Measurements from ENCODE around the gene CDH11. TPM values are rescaled to one million over a fixed set of nuclear protein-coding genes. Genes with fewer than 3 reads are reported as not detected.

The CDH11 gene
- total and polyA plus RNA-seq, 2 donors (not counting 1 experiment from before 2014, with no cell fraction given) = 220 to 335 TPM

GRCh38 chr16:65054457-65054856 lies 67.4 kb downstream of the CDH11 start:
- H3K4me3 ChIP-seq (replicated peaks in 1 of 4; ENCODE audit: control extremely low read depth in 1 of 4, insufficient read depth in 1 of 4, low read depth in 3 of 4, low read length in 4 of 4) = no peak overlapping the region
- H3K27me3 ChIP-seq (ENCODE audit: control insufficient read depth, insufficient read depth, low read length) = no peaks in the 10 kb centered on the region
- no peaks in the 10 kb centered on the region for H3K9me3 ChIP-seq (ENCODE audit: control insufficient read depth, insufficient read depth, low read depth, low read length)
- H3K79me2 ChIP-seq (ENCODE audit: control insufficient read depth, insufficient read depth, low read length) = peaks cover 12% of the 10 kb centered on the region
- no peaks in the 10 kb centered on the region for H4K20me1 ChIP-seq (ENCODE audit: control insufficient read depth, extremely low read depth, insufficient read depth, low read length)
- H3K9ac ChIP-seq (ENCODE audit: insufficient read depth, low read length) = no peak overlapping the region
- no peaks in the 10 kb centered on the region for H3K4me1 ChIP-seq (ENCODE audit: control insufficient read depth, extremely low read depth, insufficient read depth, low read length)
- no peak for TF ChIP-seq EZH2 (IDR thresholded peaks at IDR 0.05; ENCODE audit: low read length, missing control alignments)
- TF ChIP-seq CTCF (conservative IDR thresholded peaks at IDR 0.05 in 1 of 2, IDR thresholded peaks at IDR 0.05 in 1 of 2; ENCODE audit: low read depth in 1 of 2, low read length in 2 of 2) = no peak
- peaks cover 4% of the 10 kb centered on the region for H3K36me3 ChIP-seq (ENCODE audit: control insufficient read depth, insufficient read depth, low read length)
- H3K27ac ChIP-seq (ENCODE audit: insufficient read depth, low read length) = no peak overlapping the region
- no peak overlapping the region for H2AFZ ChIP-seq (ENCODE audit: low read length)
- no peak for DNase-seq (ENCODE audit: low read depth in 2 of 2)
- no peak overlapping the region for H3K4me2 ChIP-seq (ENCODE audit: extremely low read depth, insufficient read depth, low read length)

GRCh38 chr16:65049679-65050078 lies 72.2 kb downstream of the CDH11 start:
- Histone ChIP-seq H3K27ac (ENCODE audit: insufficient read depth, low read length) (no peak overlapping the region), H3K9me3 (ENCODE audit: control insufficient read depth, insufficient read depth, low read depth, low read length) (no peaks in the 10 kb centered on the region), H3K9ac (ENCODE audit: insufficient read depth, low read length) (no peak overlapping the region), H2AFZ (ENCODE audit: low read length) (no peak overlapping the region), H3K4me1 (ENCODE audit: control insufficient read depth, extremely low read depth, insufficient read depth, low read length) (no peaks in the 10 kb centered on the region), H3K79me2 (ENCODE audit: control insufficient read depth, insufficient read depth, low read length) (peaks cover 7% of the 10 kb centered on the region), H3K4me3 (replicated peaks in 1 of 4; ENCODE audit: control extremely low read depth in 1 of 4, insufficient read depth in 1 of 4, low read depth in 3 of 4, low read length in 4 of 4) (no peak overlapping the region), H3K4me2 (ENCODE audit: extremely low read depth, insufficient read depth, low read length) (no peak overlapping the region), H3K27me3 (ENCODE audit: control insufficient read depth, insufficient read depth, low read length) (no peaks in the 10 kb centered on the region), H4K20me1 (ENCODE audit: control insufficient read depth, extremely low read depth, insufficient read depth, low read length) (no peaks in the 10 kb centered on the region), H3K36me3 (ENCODE audit: control insufficient read depth, insufficient read depth, low read length) (peaks cover 7% of the 10 kb centered on the region)
- no peak for DNase-seq (ENCODE audit: low read depth in 2 of 2)
- no peak for TF ChIP-seq CTCF (conservative IDR thresholded peaks at IDR 0.05 in 1 of 2, IDR thresholded peaks at IDR 0.05 in 1 of 2; ENCODE audit: low read depth in 1 of 2, low read length in 2 of 2)
- no peak for TF ChIP-seq EZH2 (IDR thresholded peaks at IDR 0.05; ENCODE audit: low read length, missing control alignments)

- Histone ChIP-seq H2AFZ (ENCODE audit: low read length) (no peak overlapping the region), H3K9me3 (ENCODE audit: control insufficient read depth, insufficient read depth, low read depth, low read length) (no peaks in the 10 kb centered on the region), H3K27me3 (ENCODE audit: control insufficient read depth, insufficient read depth, low read length) (no peaks in the 10 kb centered on the region), H3K36me3 (ENCODE audit: control insufficient read depth, insufficient read depth, low read length) (peaks cover 10% of the 10 kb centered on the region), H3K9ac (ENCODE audit: insufficient read depth, low read length) (no peak overlapping the region), H3K4me3 (replicated peaks in 1 of 4; ENCODE audit: control extremely low read depth in 1 of 4, insufficient read depth in 1 of 4, low read depth in 3 of 4, low read length in 4 of 4) (no peak overlapping the region), H3K27ac (ENCODE audit: insufficient read depth, low read length) (no peak overlapping the region), H3K79me2 (ENCODE audit: control insufficient read depth, insufficient read depth, low read length) (peaks cover 23% of the 10 kb centered on the region), H3K4me1 (ENCODE audit: control insufficient read depth, extremely low read depth, insufficient read depth, low read length) (no peaks in the 10 kb centered on the region), H3K4me2 (ENCODE audit: extremely low read depth, insufficient read depth, low read length) (no peak overlapping the region), H4K20me1 (ENCODE audit: control insufficient read depth, extremely low read depth, insufficient read depth, low read length) (no peaks in the 10 kb centered on the region)
- TF ChIP-seq EZH2 (IDR thresholded peaks at IDR 0.05; ENCODE audit: low read length, missing control alignments) (no peak), CTCF (conservative IDR thresholded peaks at IDR 0.05 in 1 of 2, IDR thresholded peaks at IDR 0.05 in 1 of 2; ENCODE audit: low read depth in 1 of 2, low read length in 2 of 2) (no peak)
- no peak for DNase-seq (ENCODE audit: low read depth in 2 of 2)
These were observed 75.9 kb downstream of the CDH11 start for GRCh38 chr16:65045961-65046360.
